ENCODE data around the gene NOTCH2. TPM values are rescaled to one million over a fixed set of nuclear protein-coding genes. Genes with fewer than 3 reads are reported as not detected.

NOTCH2 gene
- total RNA-seq, 1 experiment from 2014 or later = 53.7 TPM

GRCh38 chr1:119871881-119872280 lies 197.6 kb downstream of the NOTCH2 start:
- no peak for DNase-seq
- Histone ChIP-seq H3K56ac (ENCODE audit: insufficient read length, low read depth, low read length) (no peak overlapping the region), H4K5ac (ENCODE audit: insufficient read length, low read depth, low read length) (no peak overlapping the region), H4K91ac (ENCODE audit: insufficient read length, low read depth, low read length) (no peak overlapping the region), H3K4me2 (ENCODE audit: insufficient read depth, insufficient read length, low read length) (no peak overlapping the region), H3K27ac (ENCODE audit: insufficient read length, low read depth, low read length) (no peak overlapping the region), H3K4me1 (ENCODE audit: insufficient read depth, low read length) (no peaks in the 10 kb centered on the region), H2BK15ac (ENCODE audit: low read depth, low read length) (no peak overlapping the region), H2BK5ac (ENCODE audit: insufficient read length, low read length) (no peak overlapping the region), H3K4ac (ENCODE audit: low read depth, low read length) (no peak overlapping the region), H2BK120ac (ENCODE audit: low read depth, low read length, poor library complexity, severe bottlenecking) (no peak overlapping the region), H3K79me2 (ENCODE audit: insufficient read depth, low read length) (no peaks in the 10 kb centered on the region), H3K14ac (ENCODE audit: insufficient read depth, low read length) (no peak overlapping the region), H3K18ac (ENCODE audit: insufficient read length, low read depth, low read length) (no peak overlapping the region), H2BK20ac (ENCODE audit: low read depth, low read length, poor library complexity, severe bottlenecking) (no peak overlapping the region), H2AFZ (ENCODE audit: low read length) (no peak overlapping the region), H3K23ac (ENCODE audit: insufficient read length, low read depth, low read length) (no peak overlapping the region), H3T11ph (ENCODE audit: low read length) (no peak overlapping the region), H3K9me3 (ENCODE audit: control insufficient read depth, low read depth, low read length) (no peaks in the 10 kb centered on the region), H3K9ac (ENCODE audit: extremely low read depth, insufficient read length, low read length) (no peak overlapping the region), H3K23me2 (ENCODE audit: insufficient read length, low read depth, low read length, poor library complexity, severe bottlenecking) (no peaks in the 10 kb centered on the region), H2AK5ac (ENCODE audit: insufficient read length, low read length) (no peak overlapping the region), H3K79me1 (ENCODE audit: insufficient read depth, low read depth, low read length, poor library complexity, severe bottlenecking) (no peaks in the 10 kb centered on the region), H4K8ac (replicated peaks; ENCODE audit: insufficient read length, low read depth, low read length) (no peak overlapping the region), H2BK12ac (ENCODE audit: insufficient read length, low read depth, low read length) (no peak overlapping the region), H3K27me3 (ENCODE audit: insufficient read depth, low read length) (no peaks in the 10 kb centered on the region), H4K20me1 (ENCODE audit: control insufficient read depth, insufficient read depth, insufficient read length) (no peaks in the 10 kb centered on the region)
- H3K4me1 Mint-ChIP-seq = peaks cover 4% of the 10 kb centered on the region in 2 experiments; a peak in 3 of 4 replicates
- H3K27me3 Mint-ChIP-seq (ENCODE audit: low read depth) = no peaks in the 10 kb centered on the region; the same call in none of the 2 replicates
- H3K4me3 Mint-ChIP-seq = no peak overlapping the region
- WGBS (ENCODE audit: extremely low coverage, insufficient read length, low lambda C conversion rate) = no CpG with 5 or more reads among the region's 4 CpGs
- H3K27ac Mint-ChIP-seq = no peak overlapping the region; a peak in 1 of 7 replicates
- no peak for TF ChIP-seq CTCF (conservative IDR thresholded peaks at IDR 0.05)
- no peaks in the 10 kb centered on the region for H3K9me3 Mint-ChIP-seq
- H3K36me3 Mint-ChIP-seq (ENCODE audit: insufficient read depth in 1 of 3, low read depth in 3 of 3) = no peaks in the 10 kb centered on the region
